Epithelial cell of prostate (primary cell): ENCODE measurements around the gene SGMS1.
"Not testable (repeated sequence)": the region's sequence is repeated elsewhere in the genome, so short reads cannot be mapped to it uniquely, and the experiment has no call there.

ENCODE experiments used
- DNase-seq: peaks from one replicate; pipeline ENCODE4 v3.0.0-alpha.2; 2011; ENCODE audit warnings: low read depth, low spot score
- H3K27ac ChIP-seq: fragments of 450-650 bp; 2 replicates; pipeline ENCODE4 v1.5.1; 2017; ENCODE audit warnings: mild to moderate bottlenecking

The SGMS1 gene

GRCh38 chr10:50439187-50439586 lies 184.6 kb downstream of the SGMS1 start:
- H3K27ac ChIP-seq, result no peak overlapping the region
- no peak for DNase-seq

- no peak for DNase-seq
- H3K27ac ChIP-seq, result no peak overlapping the region
Measured at GRCh38 chr10:50438049-50438936, 185.5 kb downstream of the SGMS1 start.

- no peak overlapping the region for H3K27ac ChIP-seq
- DNase-seq, result no peak
Measured at GRCh38 chr10:50437248-50437647, 186.5 kb downstream of the SGMS1 start.

GRCh38 chr10:50436805-50437204 lies 187.0 kb downstream of the SGMS1 start:
- no peak overlapping the region for H3K27ac ChIP-seq
- DNase-seq, result no peak

- H3K27ac ChIP-seq, result no peak overlapping the region
- no peak for DNase-seq
Measured at GRCh38 chr10:50432211-50433009, 191.3 kb downstream of the SGMS1 start.

- H3K27ac ChIP-seq, result no peak overlapping the region
- no peak for DNase-seq
Measured at GRCh38 chr10:50431791-50432190, 192.0 kb downstream of the SGMS1 start.

GRCh38 chr10:50431133-50431532 lies 192.6 kb downstream of the SGMS1 start:
- H3K27ac ChIP-seq, result no peak overlapping the region
- DNase-seq, result no peak

- DNase-seq, result no peak
- H3K27ac ChIP-seq, result no peak overlapping the region
Measured at GRCh38 chr10:50426485-50426884, 197.3 kb downstream of the SGMS1 start.

GRCh38 chr10:50425215-50425614 lies 198.5 kb downstream of the SGMS1 start:
- H3K27ac ChIP-seq, DNase-seq: not testable (repeated sequence)

GRCh38 chr10:50423448-50423847 lies 200.3 kb downstream of the SGMS1 start:
- H3K27ac ChIP-seq, result no peak overlapping the region
- no peak for DNase-seq

GRCh38 chr10:50422259-50422658 lies 201.5 kb downstream of the SGMS1 start:
- no peak for DNase-seq
- no peak overlapping the region for H3K27ac ChIP-seq

GRCh38 chr10:50421026-50421719 lies 202.6 kb downstream of the SGMS1 start:
- no peak overlapping the region for H3K27ac ChIP-seq
- no peak for DNase-seq

- no peak overlapping the region for H3K27ac ChIP-seq
Measured at GRCh38 chr10:50420196-50420595, 203.6 kb downstream of the SGMS1 start.

GRCh38 chr10:50419756-50420155 lies 204.0 kb downstream of the SGMS1 start:
- no peak for DNase-seq
- no peak overlapping the region for H3K27ac ChIP-seq

More at GRCh38 chr10:50420196-50420595, 203.6 kb downstream of the SGMS1 start:
- DNase-seq, result no peak

- DNase-seq, result no peak
- H3K27ac ChIP-seq, result no peak overlapping the region
Measured at GRCh38 chr10:50419091-50419490, 204.7 kb downstream of the SGMS1 start.

- H3K27ac ChIP-seq, result peak overlapping the region; percentile 67
- peak; percentile 57 for DNase-seq
Measured at GRCh38 chr10:50417886-50418830, 205.6 kb downstream of the SGMS1 start.

- H3K27ac ChIP-seq, result peak overlapping the region; percentile 67
- DNase-seq, result no peak
Measured at GRCh38 chr10:50417486-50417885, 206.3 kb downstream of the SGMS1 start.

- no peak overlapping the region for H3K27ac ChIP-seq
Measured at GRCh38 chr10:50416881-50417280, 206.9 kb downstream of the SGMS1 start.

GRCh38 chr10:50416181-50416824 lies 207.5 kb downstream of the SGMS1 start:
- no peak for DNase-seq
- H3K27ac ChIP-seq, result no peak overlapping the region

More at GRCh38 chr10:50416881-50417280, 206.9 kb downstream of the SGMS1 start:
- DNase-seq, result no peak
